ENCODE data around the gene CYBA. TPM values are rescaled to one million over a fixed set of nuclear protein-coding genes. Genes with fewer than 3 reads are reported as not detected.

The CYBA gene
- total and polyA plus RNA-seq, 2 of the 13 experiments (the other 11 are each of a cell fraction or from before 2014, with no cell fraction given): 196 to 250 TPM

GRCh38 chr16:88640498-88641247 is 10.2 kb downstream of the CYBA start (continued):
- no peak for TF ChIP-seq NBN (conservative IDR thresholded peaks at IDR 0.05)
- TF ChIP-seq ZNF790 (CRISPR knock-in tag; IDR thresholded peaks at IDR 0.05; ENCODE audit: borderline replicate concordance): no peak
- TF ChIP-seq MAF1 (CRISPR knock-in tag; IDR thresholded peaks at IDR 0.05; ENCODE audit: borderline replicate concordance): no peak
- no peak for TF ChIP-seq UBTF (CRISPR knock-in tag; IDR thresholded peaks at IDR 0.05)
- no peak for TF ChIP-seq SMAD3 (CRISPR knock-in tag; IDR thresholded peaks at IDR 0.05)
- TF ChIP-seq ZNF510 (CRISPR knock-in tag; IDR thresholded peaks at IDR 0.05; ENCODE audit: low read depth): no peak
- TF ChIP-seq, protein P1, sequence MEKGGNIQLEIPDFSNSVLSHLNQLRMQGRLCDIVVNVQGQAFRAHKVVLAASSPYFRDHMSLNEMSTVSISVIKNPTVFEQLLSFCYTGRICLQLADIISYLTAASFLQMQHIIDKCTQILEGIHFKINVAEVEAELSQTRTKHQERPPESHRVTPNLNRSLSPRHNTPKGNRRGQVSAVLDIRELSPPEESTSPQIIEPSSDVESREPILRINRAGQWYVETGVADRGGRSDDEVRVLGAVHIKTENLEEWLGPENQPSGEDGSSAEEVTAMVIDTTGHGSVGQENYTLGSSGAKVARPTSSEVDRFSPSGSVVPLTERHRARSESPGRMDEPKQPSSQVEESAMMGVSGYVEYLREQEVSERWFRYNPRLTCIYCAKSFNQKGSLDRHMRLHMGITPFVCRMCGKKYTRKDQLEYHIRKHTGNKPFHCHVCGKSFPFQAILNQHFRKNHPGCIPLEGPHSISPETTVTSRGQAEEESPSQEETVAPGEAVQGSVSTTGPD (CRISPR knock-in tag; IDR thresholded peaks at IDR 0.05): no peak
- no peak for TF ChIP-seq ZKSCAN8 (CRISPR knock-in tag; IDR thresholded peaks at IDR 0.05; ENCODE audit: borderline replicate concordance)
- TF ChIP-seq ZNF142 (CRISPR knock-in tag; IDR thresholded peaks at IDR 0.05): no peak
- peak; percentile 23; the same call in 1 of the 2 replicates for TF ChIP-seq POLR2G (IDR thresholded peaks at IDR 0.05; ENCODE audit: low read depth, low read length)
- TF ChIP-seq ASH2L (IDR thresholded peaks at IDR 0.05; ENCODE audit: insufficient read length, low read depth, low read length): no peak
- no peak for TF ChIP-seq ZSCAN31 (CRISPR knock-in tag; IDR thresholded peaks at IDR 0.05; ENCODE audit: low read depth)
- TF ChIP-seq AGO1 (IDR thresholded peaks at IDR 0.05; ENCODE audit: low read depth, low read length, poor library complexity, severe bottlenecking): peak; percentile 93
- peak; percentile 26; the same call in 1 of the 2 replicates for TF ChIP-seq SSRP1 (CRISPR knock-in tag; IDR thresholded peaks at IDR 0.05)
- TF ChIP-seq ELF1 (CRISPR knock-in tag; IDR thresholded peaks at IDR 0.05): 0 out of 2 replicates have a peak, but pooled peaks have one; percentile 26
- TF ChIP-seq RNF2 (conservative IDR thresholded peaks at IDR 0.05; ENCODE audit: low read depth): no peak
- TF ChIP-seq, protein P2, sequence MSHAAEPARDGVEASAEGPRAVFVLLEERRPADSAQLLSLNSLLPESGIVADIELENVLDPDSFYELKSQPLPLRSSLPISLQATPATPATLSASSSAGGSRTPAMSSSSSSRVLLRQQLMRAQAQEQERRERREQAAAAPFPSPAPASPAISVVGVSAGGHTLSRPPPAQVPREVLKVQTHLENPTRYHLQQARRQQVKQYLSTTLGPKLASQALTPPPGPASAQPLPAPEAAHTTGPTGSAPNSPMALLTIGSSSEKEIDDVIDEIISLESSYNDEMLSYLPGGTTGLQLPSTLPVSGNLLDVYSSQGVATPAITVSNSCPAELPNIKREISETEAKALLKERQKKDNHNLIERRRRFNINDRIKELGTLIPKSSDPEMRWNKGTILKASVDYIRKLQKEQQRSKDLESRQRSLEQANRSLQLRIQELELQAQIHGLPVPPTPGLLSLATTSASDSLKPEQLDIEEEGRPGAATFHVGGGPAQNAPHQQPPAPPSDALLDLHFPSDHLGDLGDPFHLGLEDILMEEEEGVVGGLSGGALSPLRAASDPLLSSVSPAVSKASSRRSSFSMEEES (CRISPR knock-in tag; IDR thresholded peaks at IDR 0.05): no peak
- TF ChIP-seq SMAD9 (CRISPR knock-in tag; IDR thresholded peaks at IDR 0.05): no peak
- no peak for TF ChIP-seq JUN (CRISPR knock-in tag; IDR thresholded peaks at IDR 0.05)
